ENCODE data around the gene HDAC4. TPM values are rescaled to one million over a fixed set of nuclear protein-coding genes. Genes with fewer than 3 reads are reported as not detected.

The HDAC4 gene
- polyA plus RNA-seq, 1 donor (not counting 4 experiments of a cell fraction or from before 2014, with no cell fraction given), result 2.9 TPM

DNA sequence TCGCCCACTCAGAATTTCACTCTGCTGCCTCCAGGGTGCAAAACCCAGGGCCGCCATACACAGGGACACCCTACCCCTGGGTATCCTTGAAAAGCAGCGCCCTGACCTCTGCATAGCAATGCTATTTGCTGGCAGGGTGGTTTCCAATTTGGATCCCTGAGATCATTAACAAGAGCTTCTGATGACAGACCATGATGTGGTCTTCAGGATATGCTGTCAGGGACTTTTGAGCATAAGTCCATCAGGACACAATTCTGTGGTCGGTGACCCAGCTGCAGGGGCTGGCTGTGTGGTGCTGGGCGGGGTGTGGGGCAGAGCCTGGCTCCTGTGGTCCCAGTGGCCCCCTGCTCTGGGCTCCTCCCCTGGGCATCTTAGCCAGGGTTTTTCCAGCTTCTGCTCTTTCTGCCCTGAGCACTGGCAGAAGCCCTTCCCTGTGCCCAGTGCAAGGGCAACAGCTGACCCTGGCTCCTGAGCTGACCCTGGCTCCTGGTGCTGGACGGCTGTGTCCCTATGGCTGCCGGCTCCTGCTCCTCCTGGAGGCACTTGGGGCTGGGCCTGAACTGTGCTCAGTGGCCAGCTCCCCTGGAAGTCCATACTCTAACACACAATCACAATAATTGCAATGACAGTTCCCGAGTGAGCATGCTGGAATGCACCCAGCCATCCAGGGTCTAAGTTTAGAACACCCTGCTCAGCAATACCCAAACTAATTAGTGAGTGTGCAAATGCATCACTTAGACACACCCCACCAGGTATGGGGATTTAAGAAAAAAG lies 271.5 kb downstream of the HDAC4 start:
- no peak for DNase-seq (ENCODE audit: low read depth, low spot score)
- no peak for FAIRE-seq

DNA sequence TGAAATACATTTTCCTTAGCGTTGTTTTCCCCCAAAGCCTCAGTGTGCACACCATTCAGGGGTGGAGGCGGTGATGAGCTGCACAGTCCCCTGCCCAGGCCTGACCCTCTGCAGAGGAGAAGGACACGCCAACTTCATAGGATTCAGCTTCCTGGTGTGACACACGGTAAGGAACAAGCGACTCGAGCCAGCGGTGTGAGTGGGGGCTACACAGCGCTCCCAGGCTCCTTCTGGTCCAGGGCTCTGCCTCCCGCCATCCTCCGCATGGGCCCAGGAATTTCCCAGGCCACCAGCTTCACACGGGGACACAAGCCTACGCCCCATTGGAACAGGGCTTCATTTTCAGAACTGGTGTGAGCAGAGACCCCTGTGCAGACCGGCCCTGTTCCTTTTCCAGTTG lies 272.1 kb downstream of the HDAC4 start:
- Histone ChIP-seq H3K4me2 (ENCODE audit: control insufficient read depth, extremely low read depth, insufficient read depth, low read depth, low read length) (no peak overlapping the region), H4K20me1 (ENCODE audit: control insufficient read depth, extremely low read depth, insufficient read depth, low read length) (no peaks in the 10 kb centered on the region), H3K4me1 (ENCODE audit: control insufficient read depth, extremely low read depth, insufficient read depth, low read length) (no peaks in the 10 kb centered on the region), H3K9ac (ENCODE audit: control insufficient read depth, extremely low read depth, insufficient read depth, low read length) (no peak overlapping the region), H2AFZ (ENCODE audit: control insufficient read depth, low read length) (no peak overlapping the region), H3K9me3 (ENCODE audit: control insufficient read depth, low read depth, low read length) (no peaks in the 10 kb centered on the region), H3K27me3 (ENCODE audit: control insufficient read depth, extremely low read depth, insufficient read depth, low read length) (no peaks in the 10 kb centered on the region), H3K9me1 (ENCODE audit: control insufficient read depth, extremely low read depth, insufficient read depth, low read length) (no peaks in the 10 kb centered on the region), H3K4me3 (ENCODE audit: control insufficient read depth in 2 of 3, extremely low read depth in 1 of 3, insufficient read depth in 2 of 3, low read depth in 1 of 3, low read length in 3 of 3) (no peak overlapping the region), H3K79me2 (ENCODE audit: control insufficient read depth, insufficient read depth, low read length) (no peaks in the 10 kb centered on the region), H3K36me3 (ENCODE audit: control insufficient read depth in 2 of 2, extremely low read depth in 1 of 2, insufficient read depth in 2 of 2, low read length in 2 of 2) (peaks cover 1 to 6% of the 10 kb centered on the region in 2 experiments), H3K27ac (ENCODE audit: control insufficient read depth, insufficient read depth, low read length) (no peak overlapping the region)
- FAIRE-seq (no peak), DNase-seq (ENCODE audit: low read depth, low spot score) (no peak)
- dilution Hi-C loops (cut with MboI; ENCODE audit: extremely low pct_ligation_motif_present, low sequenced_read_pairs), result no loop called here
- TF ChIP-seq, protein P1, sequence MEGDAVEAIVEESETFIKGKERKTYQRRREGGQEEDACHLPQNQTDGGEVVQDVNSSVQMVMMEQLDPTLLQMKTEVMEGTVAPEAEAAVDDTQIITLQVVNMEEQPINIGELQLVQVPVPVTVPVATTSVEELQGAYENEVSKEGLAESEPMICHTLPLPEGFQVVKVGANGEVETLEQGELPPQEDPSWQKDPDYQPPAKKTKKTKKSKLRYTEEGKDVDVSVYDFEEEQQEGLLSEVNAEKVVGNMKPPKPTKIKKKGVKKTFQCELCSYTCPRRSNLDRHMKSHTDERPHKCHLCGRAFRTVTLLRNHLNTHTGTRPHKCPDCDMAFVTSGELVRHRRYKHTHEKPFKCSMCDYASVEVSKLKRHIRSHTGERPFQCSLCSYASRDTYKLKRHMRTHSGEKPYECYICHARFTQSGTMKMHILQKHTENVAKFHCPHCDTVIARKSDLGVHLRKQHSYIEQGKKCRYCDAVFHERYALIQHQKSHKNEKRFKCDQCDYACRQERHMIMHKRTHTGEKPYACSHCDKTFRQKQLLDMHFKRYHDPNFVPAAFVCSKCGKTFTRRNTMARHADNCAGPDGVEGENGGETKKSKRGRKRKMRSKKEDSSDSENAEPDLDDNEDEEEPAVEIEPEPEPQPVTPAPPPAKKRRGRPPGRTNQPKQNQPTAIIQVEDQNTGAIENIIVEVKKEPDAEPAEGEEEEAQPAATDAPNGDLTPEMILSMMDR (optimal IDR thresholded peaks at IDR 0.05 in 1 of 3, IDR thresholded peaks at IDR 0.05 in 1 of 3, conservative IDR thresholded peaks at IDR 0.05 in 1 of 3; ENCODE audit: extremely low read depth in 1 of 3, insufficient read depth in 2 of 3, low read length in 3 of 3), result no peak
- no peak for TF ChIP-seq EZH2 (IDR thresholded peaks at IDR 0.05; ENCODE audit: low read length)

More for the DNA sequence above, 271.5 kb downstream of the HDAC4 start:
- Histone ChIP-seq H3K4me1 (ENCODE audit: control insufficient read depth, extremely low read depth, insufficient read depth, low read length) (no peaks in the 10 kb centered on the region), H4K20me1 (ENCODE audit: control insufficient read depth, extremely low read depth, insufficient read depth, low read length) (no peaks in the 10 kb centered on the region), H3K27me3 (ENCODE audit: control insufficient read depth, extremely low read depth, insufficient read depth, low read length) (no peaks in the 10 kb centered on the region), H3K9me3 (ENCODE audit: control insufficient read depth, low read depth, low read length) (no peaks in the 10 kb centered on the region), H3K79me2 (ENCODE audit: control insufficient read depth, insufficient read depth, low read length) (no peaks in the 10 kb centered on the region), H3K36me3 (ENCODE audit: control insufficient read depth in 2 of 2, extremely low read depth in 1 of 2, insufficient read depth in 2 of 2, low read length in 2 of 2) (peaks cover 6 to 8% of the 10 kb centered on the region in 2 experiments), H3K4me3 (ENCODE audit: control insufficient read depth in 2 of 3, extremely low read depth in 1 of 3, insufficient read depth in 2 of 3, low read depth in 1 of 3, low read length in 3 of 3) (no peak overlapping the region), H2AFZ (ENCODE audit: control insufficient read depth, low read length) (no peak overlapping the region), H3K4me2 (ENCODE audit: control insufficient read depth, extremely low read depth, insufficient read depth, low read depth, low read length) (no peak overlapping the region), H3K9ac (ENCODE audit: control insufficient read depth, extremely low read depth, insufficient read depth, low read length) (no peak overlapping the region), H3K27ac (ENCODE audit: control insufficient read depth, insufficient read depth, low read length) (no peak overlapping the region), H3K9me1 (ENCODE audit: control insufficient read depth, extremely low read depth, insufficient read depth, low read length) (no peaks in the 10 kb centered on the region)
- TF ChIP-seq, protein P1 (optimal IDR thresholded peaks at IDR 0.05 in 1 of 3, IDR thresholded peaks at IDR 0.05 in 1 of 3, conservative IDR thresholded peaks at IDR 0.05 in 1 of 3; ENCODE audit: extremely low read depth in 1 of 3, insufficient read depth in 2 of 3, low read length in 3 of 3), result no peak
- no peak for TF ChIP-seq EZH2 (IDR thresholded peaks at IDR 0.05; ENCODE audit: low read length)
- dilution Hi-C loops (cut with MboI; ENCODE audit: extremely low pct_ligation_motif_present, low sequenced_read_pairs), result no loop called here
